Panc1 (cell line): ENCODE data around the gene PKD1L1. TPM values are rescaled to one million over a fixed set of nuclear protein-coding genes. Genes with fewer than 3 reads are reported as not detected.

ENCODE experiments used
- ATAC-seq: fragments of 200-7000 bp; cut with Tn5 transposase; 2 replicates; pipeline ENCODE4 v1.9.1; 2020; ENCODE audit warnings: mild to moderate bottlenecking, moderate library complexity
- BruUV-seq: library from RNA; stranded (reverse); fragments of 400-500 nt; replicated peaks from 2 replicates; lab custom pipeline; 2021; lab: Mats Ljungman, UMichigan
- CTCF ChIA-PET: fragments of 300-600 bp; sonication (Branson Sonifier 250); formaldehyde crosslinking; loops from one replicate; lab custom pipeline; 2022; ENCODE audit warnings: antibody characterized with exemption; lab: Charles Lee
- POLR2A ChIA-PET: fragments of 300-600 bp; sonication (Branson Sonifier 250); formaldehyde crosslinking; loops from one replicate; lab custom pipeline; 2022; ENCODE audit warnings: antibody characterized with exemption; lab: Charles Lee
- DNase-seq: peaks from one replicate; pipeline ENCODE4 v3.0.0-alpha.2; 2010; ENCODE audit warnings: low read depth, low spot score
- H3K27ac ChIP-seq: 2 replicates; pipeline ENCODE4 v1.5.1; 2011; ENCODE audit warnings: mild to moderate bottlenecking, low read length, inconsistent platforms
- H3K27me3 ChIP-seq: fragments of 200-500 bp; sonication (Bioruptor generic); 2 replicates; pipeline ENCODE4 v1.6.0; 2014; ENCODE audit warnings: low read length, inconsistent platforms; ENCODE audit not compliant: control insufficient read depth, insufficient read depth
- H3K36me3 ChIP-seq: fragments of 200-500 bp; sonication (Bioruptor generic); 2 replicates; pipeline ENCODE4 v1.5.1; 2014; ENCODE audit warnings: inconsistent platforms, mild to moderate bottlenecking, low read length, moderate library complexity; ENCODE audit not compliant: control insufficient read depth, insufficient read depth
- H3K4me1 ChIP-seq: 2 replicates; pipeline ENCODE4 v1.5.1; 2011; ENCODE audit warnings: inconsistent platforms, mild to moderate bottlenecking, low read length, moderate library complexity; ENCODE audit not compliant: control insufficient read depth, insufficient read depth
- H3K4me3 ChIP-seq, 2 experiments: 2 replicates each; pipeline ENCODE4 v1.5.1; 2011 to 2012; ENCODE audit warnings: low read depth in 2 of 2, low read length in 2 of 2, mild to moderate bottlenecking in 2 of 2, inconsistent platforms in 1 of 2, moderate library complexity in 1 of 2
- H3K9me3 ChIP-seq: fragments of 200-500 bp; sonication (Bioruptor generic); 2 replicates; pipeline ENCODE4 v1.5.1; 2014; ENCODE audit warnings: low read depth, mild to moderate bottlenecking, inconsistent platforms, low read length, moderate library complexity; ENCODE audit not compliant: control insufficient read depth, insufficient read depth
- CTCF ChIP-seq: fragments of 450-650 bp; IDR thresholded peaks from 2 replicates; pipeline ENCODE4 v1.5.1; 2017; ENCODE audit warnings: mild to moderate bottlenecking
- POLR2AphosphoS5 ChIP-seq: IDR thresholded peaks from 2 replicates; pipeline ENCODE4 v1.6.1; 2012; ENCODE audit warnings: mild to moderate bottlenecking, low read depth, low read length, moderate library complexity
- SIN3A ChIP-seq: IDR thresholded peaks from 2 replicates; pipeline ENCODE4 v1.6.1; 2012; ENCODE audit warnings: low read depth, mild to moderate bottlenecking, low read length, moderate library complexity, borderline replicate concordance; ENCODE audit not compliant: insufficient read depth
- TCF7L2 ChIP-seq: IDR thresholded peaks from 2 replicates; pipeline ENCODE4 v1.6.1; 2011; ENCODE audit warnings: mild to moderate bottlenecking, low read depth, low read length, inconsistent platforms
- in situ Hi-C: cut with HindIII; loops from 2 replicates; pipeline ENCODE4 v1.10.0; 2016; ENCODE audit warnings: low sequenced_read_pairs, low pct_unique_long_range_greater_than_20kb
- intact Hi-C: fragments of 100-400 bp; cut with micrococcal nuclease; formaldehyde crosslinking; loops from one replicate; pipeline ENCODE4 v1.10.0; 2022; ENCODE audit not compliant: unreplicated experiment
- total RNA-seq: library from RNA; stranded (reverse); gene quantifications from one replicate; pipeline ENCODE4 v1.2.1, GENCODE V29; 2021; ENCODE audit not compliant: unreplicated experiment
- TF ChIP-seq, protein P1 (sequence below), 2 experiments: IDR thresholded peaks; 2 replicates each; pipeline ENCODE4 v1.6.1; 2011 to 2012; ENCODE audit warnings: low read depth in 2 of 2, control low read depth in 1 of 2, low read length in 1 of 2, mild to moderate bottlenecking in 1 of 2, moderate library complexity in 1 of 2; ENCODE audit not compliant: insufficient read depth in 1 of 2

Gene PKD1L1
- total RNA-seq, 1 experiment from 2014 or later = 2.2 TPM

GRCh38 chr7:47746468-47746867 is 201.8 kb downstream of the PKD1L1 start:
- CTCF ChIA-PET = no interaction called here
- in situ Hi-C loops = no loop called here
- H3K27ac ChIP-seq = peak overlapping the region; percentile 57

DNA sequence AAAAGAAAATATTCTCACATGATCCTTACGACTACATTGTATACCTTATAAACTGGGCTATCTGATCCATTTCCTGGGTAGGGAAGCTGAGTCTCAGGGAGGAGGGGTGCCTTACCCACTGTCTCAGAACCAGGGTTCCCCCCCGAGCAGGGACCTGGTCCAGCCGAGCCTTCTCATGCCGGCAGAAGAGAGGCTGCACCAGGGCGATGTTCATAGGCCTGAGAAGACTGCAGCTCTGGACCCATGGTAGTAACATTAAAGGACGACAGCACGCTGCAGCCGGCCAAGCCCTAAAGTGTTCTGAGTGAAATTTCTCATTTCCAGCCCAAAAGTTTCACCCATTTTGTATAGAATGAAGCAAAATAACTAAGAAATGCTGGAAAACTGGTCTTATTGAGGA is 203.4 kb downstream of the PKD1L1 start:
- TF ChIP-seq CTCF (no peak), POLR2AphosphoS5 (no peak), SIN3A (no peak), TCF7L2 (no peak)
- TF ChIP-seq, protein P1, sequence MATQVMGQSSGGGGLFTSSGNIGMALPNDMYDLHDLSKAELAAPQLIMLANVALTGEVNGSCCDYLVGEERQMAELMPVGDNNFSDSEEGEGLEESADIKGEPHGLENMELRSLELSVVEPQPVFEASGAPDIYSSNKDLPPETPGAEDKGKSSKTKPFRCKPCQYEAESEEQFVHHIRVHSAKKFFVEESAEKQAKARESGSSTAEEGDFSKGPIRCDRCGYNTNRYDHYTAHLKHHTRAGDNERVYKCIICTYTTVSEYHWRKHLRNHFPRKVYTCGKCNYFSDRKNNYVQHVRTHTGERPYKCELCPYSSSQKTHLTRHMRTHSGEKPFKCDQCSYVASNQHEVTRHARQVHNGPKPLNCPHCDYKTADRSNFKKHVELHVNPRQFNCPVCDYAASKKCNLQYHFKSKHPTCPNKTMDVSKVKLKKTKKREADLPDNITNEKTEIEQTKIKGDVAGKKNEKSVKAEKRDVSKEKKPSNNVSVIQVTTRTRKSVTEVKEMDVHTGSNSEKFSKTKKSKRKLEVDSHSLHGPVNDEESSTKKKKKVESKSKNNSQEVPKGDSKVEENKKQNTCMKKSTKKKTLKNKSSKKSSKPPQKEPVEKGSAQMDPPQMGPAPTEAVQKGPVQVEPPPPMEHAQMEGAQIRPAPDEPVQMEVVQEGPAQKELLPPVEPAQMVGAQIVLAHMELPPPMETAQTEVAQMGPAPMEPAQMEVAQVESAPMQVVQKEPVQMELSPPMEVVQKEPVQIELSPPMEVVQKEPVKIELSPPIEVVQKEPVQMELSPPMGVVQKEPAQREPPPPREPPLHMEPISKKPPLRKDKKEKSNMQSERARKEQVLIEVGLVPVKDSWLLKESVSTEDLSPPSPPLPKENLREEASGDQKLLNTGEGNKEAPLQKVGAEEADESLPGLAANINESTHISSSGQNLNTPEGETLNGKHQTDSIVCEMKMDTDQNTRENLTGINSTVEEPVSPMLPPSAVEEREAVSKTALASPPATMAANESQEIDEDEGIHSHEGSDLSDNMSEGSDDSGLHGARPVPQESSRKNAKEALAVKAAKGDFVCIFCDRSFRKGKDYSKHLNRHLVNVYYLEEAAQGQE (IDR thresholded peaks at IDR 0.05; ENCODE audit: insufficient read depth in 1 of 2, low read depth in 2 of 2, low read length in 1 of 2) = no peak
- ATAC-seq (no peak), DNase-seq (no peak)
- peak overlapping the region; percentile 57 for H3K27ac ChIP-seq
- peaks cover 17% of the 10 kb centered on the region for H3K4me1 ChIP-seq
- in situ Hi-C loops (no loop called here), intact Hi-C loops (no loop called here)
- POLR2A ChIA-PET = no interaction called here
- CTCF ChIA-PET = interaction anchor here (0.6 to 0.7 kb wide), 2 partner anchors 13 to 71 kb away, joined by 5 to 9 read pairs; no protein-coding TSS in a partner anchor
- H3K27me3 ChIP-seq = no peaks in the 10 kb centered on the region
- no peaks in the 10 kb centered on the region for H3K9me3 ChIP-seq
- no peak overlapping the region for H3K4me3 ChIP-seq
- BruUV-seq = no TSS peak
- no peaks in the 10 kb centered on the region for H3K36me3 ChIP-seq

More at GRCh38 chr7:47746468-47746867, 201.8 kb downstream of the PKD1L1 start:
- Histone ChIP-seq H3K9me3 (no peaks in the 10 kb centered on the region), H3K4me3 (no peak overlapping the region), H3K4me1 (peaks cover 17% of the 10 kb centered on the region), H3K36me3 (no peaks in the 10 kb centered on the region), H3K27me3 (no peaks in the 10 kb centered on the region)
- intact Hi-C loops = no loop called here
- no peak for DNase-seq
- TF ChIP-seq TCF7L2 (no peak), POLR2AphosphoS5 (no peak), CTCF (no peak), SIN3A (no peak)
- TF ChIP-seq, protein P1 (IDR thresholded peaks at IDR 0.05; ENCODE audit: insufficient read depth in 1 of 2, low read depth in 2 of 2, low read length in 1 of 2) = no peak
- POLR2A ChIA-PET = no interaction called here
- BruUV-seq = no TSS peak
- no peak for ATAC-seq
